ENCODE results near the gene C8A.

- TF ChIP-seq POLR2A (IDR thresholded peaks at IDR 0.05) (no peak), CTCF (IDR thresholded peaks at IDR 0.05) (no peak)
Measured at GRCh38 chr1:56806804-56807203, 47.8 kb upstream of the C8A start.
